Thoracic aorta (tissue), 2 donors: Measurements from ENCODE around the gene SYNGAP1. TPM values are rescaled to one million over a fixed set of nuclear protein-coding genes. Genes with fewer than 3 reads are reported as not detected.
A peak's percentile ranks its signal among the peaks of the same experiment; 100 is the strongest.

Experiments
- ATAC-seq: fragments of 150-250 bp; one replicate; pipeline ENCODE4 v1.8.0; 2017; ENCODE audit warnings: low read depth; ENCODE audit not compliant: insufficient number of reproducible peaks, low FRiP score
- DNase-seq: peaks from one replicate; pipeline ENCODE4 v3.0.0-alpha.2; 2020; ENCODE audit warnings: low spot score
- H3K27ac ChIP-seq, 2 donors: fragments of 200-600 bp; sonication (generic); 1 replicate in 1 of 2; 2 replicates in 1 of 2; pipeline ENCODE4 v1.5.1; 2016; ENCODE audit warnings: mild to moderate bottlenecking in 2 of 2, moderate library complexity in 2 of 2
- H3K27me3 ChIP-seq: fragments of 200-600 bp; sonication (generic); replicated peaks from 2 replicates; pipeline ENCODE4 v1.6.0; 2016; ENCODE audit warnings: mild to moderate bottlenecking; ENCODE audit not compliant: insufficient read depth
- H3K36me3 ChIP-seq: fragments of 200-600 bp; sonication (generic); one replicate; pipeline ENCODE4 v1.5.1; 2016
- H3K4me1 ChIP-seq, 2 donors: fragments of 200-600 bp; sonication (generic); 1 replicate in 1 of 2; 2 replicates in 1 of 2; pipeline versions ENCODE4 v1.5.1 to v1.6.0; 2016; ENCODE audit warnings: low read depth in 2 of 2, mild to moderate bottlenecking in 1 of 2; ENCODE audit not compliant: control insufficient read depth in 1 of 2
- H3K4me3 ChIP-seq: fragments of 200-600 bp; sonication (generic); 2 replicates; pipeline ENCODE4 v1.5.1; 2016; ENCODE audit warnings: mild to moderate bottlenecking
- H3K9me3 ChIP-seq: fragments of 200-600 bp; sonication (generic); 2 replicates; pipeline ENCODE4 v1.5.1; 2016
- CTCF ChIP-seq: fragments of 200-600 bp; sonication (generic); IDR thresholded peaks from one replicate; pipeline ENCODE4 v1.5.1; 2019; ENCODE audit warnings: antibody characterized with exemption
- total RNA-seq, 2 donors: library from RNA; depleted of rRNA; stranded (reverse); fragments of >200 nt; gene quantifications; one replicate each; pipeline versions ENCODE4 v1.1.0 to v1.2.3, GENCODE V29; 2016

The SYNGAP1 gene
- total RNA-seq, 2 donors from 2014 or later: 16.2 to 24.6 TPM

GRCh38 chr6:33416386-33417127 lies 3.3 kb upstream of the SYNGAP1 start:
- ATAC-seq (no peak), DNase-seq (no peak)
- TF ChIP-seq CTCF: no peak
- Histone ChIP-seq H3K4me1 (peaks cover 20 to 72% of the 10 kb centered on the region in 2 donors), H3K27me3 (no peaks in the 10 kb centered on the region), H3K9me3 (no peaks in the 10 kb centered on the region), H3K27ac (peak overlapping the region; percentile 76 to 91), H3K4me3 (peak overlapping the region; percentile 80), H3K36me3 (peaks cover 31% of the 10 kb centered on the region)

GRCh38 chr6:33417128-33417902 lies 2.5 kb upstream of the SYNGAP1 start:
- DNase-seq (no peak), ATAC-seq (no peak)
- no peak for TF ChIP-seq CTCF
- Histone ChIP-seq H3K27me3 (no peaks in the 10 kb centered on the region), H3K4me1 (peaks cover 16 to 64% of the 10 kb centered on the region in 2 donors), H3K9me3 (no peaks in the 10 kb centered on the region), H3K36me3 (peaks cover 31% of the 10 kb centered on the region), H3K27ac (peak overlapping the region; percentile 76 to 91), H3K4me3 (peak overlapping the region; percentile 80)

GRCh38 chr6:33417903-33418689 lies 1.8 kb upstream of the SYNGAP1 start, which contains the start of gene CUTA:
Gene CUTA, minus strand, starts transcription at chr6:33418107. Its CDS starts 107 bp downstream, at chr6:33418000.
- H3K27ac ChIP-seq: peak within 1 kb of the TSS; percentile 91 to 92
- H3K36me3 ChIP-seq: peaks cover 23% of the 10 kb centered on the region
- peaks cover 16 to 56% of the 10 kb centered on the region in 2 donors for H3K4me1 ChIP-seq
- DNase-seq (peak; percentile 94), ATAC-seq (peak; percentile 92)
- H3K4me3 ChIP-seq: peak within 1 kb of the TSS; percentile 80
- H3K27me3 ChIP-seq: no peaks in the 10 kb centered on the region
- no peaks in the 10 kb centered on the region for H3K9me3 ChIP-seq
- TF ChIP-seq CTCF: no peak

- Histone ChIP-seq H3K4me1 (peaks cover 16 to 51% of the 10 kb centered on the region in 2 donors), H3K27me3 (no peaks in the 10 kb centered on the region), H3K9me3 (no peaks in the 10 kb centered on the region), H3K27ac (peak overlapping the region; percentile 91 to 92), H3K4me3 (peak overlapping the region; percentile 70), H3K36me3 (peaks cover 16% of the 10 kb centered on the region)
- ATAC-seq: no peak
- no peak for TF ChIP-seq CTCF
- DNase-seq: no peak
These were observed 1.1 kb upstream of the SYNGAP1 start for GRCh38 chr6:33418690-33419291.
